ENCODE results near the gene ZNF800.

ZNF800 gene

GRCh38 chr7:127390186-127390816 lies 2.2 kb downstream of the ZNF800 start:
- DNase-seq, result no peak

GRCh38 chr7:127389321-127389720 lies 3.2 kb downstream of the ZNF800 start:
- DNase-seq, result no peak

- no peak for DNase-seq
Measured at GRCh38 chr7:127387974-127388373, 4.5 kb downstream of the ZNF800 start.

- DNase-seq, result no peak
Measured at GRCh38 chr7:127383123-127383835, 9.2 kb downstream of the ZNF800 start.

- DNase-seq, result no peak
Measured at GRCh38 chr7:127382301-127383085, 10.0 kb downstream of the ZNF800 start.

GRCh38 chr7:127380479-127380878 lies 12.0 kb downstream of the ZNF800 start:
- DNase-seq, result no peak

GRCh38 chr7:127379642-127380041 lies 12.9 kb downstream of the ZNF800 start:
- DNase-seq, result no peak

- no peak for DNase-seq
Measured at GRCh38 chr7:127378537-127378936, 14.0 kb downstream of the ZNF800 start.

GRCh38 chr7:127377425-127377824 lies 15.1 kb downstream of the ZNF800 start:
- no peak for DNase-seq

GRCh38 chr7:127375631-127376030 lies 16.9 kb downstream of the ZNF800 start:
- DNase-seq, result no peak

GRCh38 chr7:127367679-127368078 lies 24.8 kb downstream of the ZNF800 start:
- no peak for DNase-seq

GRCh38 chr7:127366680-127367079 lies 25.8 kb downstream of the ZNF800 start:
- no peak for DNase-seq

GRCh38 chr7:127365957-127366315 lies 26.6 kb downstream of the ZNF800 start:
- DNase-seq, result no peak

GRCh38 chr7:127365164-127365956 lies 27.1 kb downstream of the ZNF800 start:
- no peak for DNase-seq

- no peak for DNase-seq
Measured at GRCh38 chr7:127362364-127363027, 30.0 kb downstream of the ZNF800 start.

- no peak for DNase-seq
Measured at GRCh38 chr7:127361736-127362135, 30.8 kb downstream of the ZNF800 start.

- DNase-seq, result no peak
Measured at GRCh38 chr7:127359011-127359410, 33.5 kb downstream of the ZNF800 start.

GRCh38 chr7:127353897-127354296 lies 38.6 kb downstream of the ZNF800 start:
- DNase-seq, result no peak

- no peak for DNase-seq
Measured at GRCh38 chr7:127350586-127350985, 41.9 kb downstream of the ZNF800 start.

- no peak for DNase-seq
Measured at GRCh38 chr7:127349881-127350280, 42.6 kb downstream of the ZNF800 start.

GRCh38 chr7:127348247-127348631 lies 44.3 kb downstream of the ZNF800 start:
- DNase-seq, result no peak

GRCh38 chr7:127347567-127348246 lies 44.8 kb downstream of the ZNF800 start:
- peak; percentile 79 for DNase-seq
